Gastroesophageal sphincter (tissue), 3 donors: ENCODE results near the gene GANC.

Experiments
- EP300 ChIP-seq: sonication (generic); formaldehyde crosslinking; IDR thresholded peaks from one replicate; pipeline ENCODE4 v1.6.1; 2017; ENCODE audit warnings: antibody characterized with exemption, mild to moderate bottlenecking
- POLR2A ChIP-seq, 2 donors: fragments of 450-650 bp; IDR thresholded peaks; one replicate each; pipeline ENCODE4 v1.6.1; 2017; ENCODE audit warnings: antibody characterized with exemption in 2 of 2, mild to moderate bottlenecking in 2 of 2, moderate library complexity in 1 of 2
- POLR2AphosphoS5 ChIP-seq: sonication (generic); formaldehyde crosslinking; IDR thresholded peaks from one replicate; pipeline ENCODE4 v1.6.1; 2017; ENCODE audit warnings: antibody characterized with exemption
- TF ChIP-seq, protein P1 (sequence below), 4 experiments: fragments of 200-600 bp in 2 of 4; fragments of 450-650 bp in 2 of 4; sonication (generic) in 1 of 4; IDR thresholded peaks; one replicate each; pipeline ENCODE4 v1.5.1; 2017 to 2019; ENCODE audit warnings: antibody characterized with exemption in 4 of 4, mild to moderate bottlenecking in 2 of 4, moderate library complexity in 2 of 4

DNA sequence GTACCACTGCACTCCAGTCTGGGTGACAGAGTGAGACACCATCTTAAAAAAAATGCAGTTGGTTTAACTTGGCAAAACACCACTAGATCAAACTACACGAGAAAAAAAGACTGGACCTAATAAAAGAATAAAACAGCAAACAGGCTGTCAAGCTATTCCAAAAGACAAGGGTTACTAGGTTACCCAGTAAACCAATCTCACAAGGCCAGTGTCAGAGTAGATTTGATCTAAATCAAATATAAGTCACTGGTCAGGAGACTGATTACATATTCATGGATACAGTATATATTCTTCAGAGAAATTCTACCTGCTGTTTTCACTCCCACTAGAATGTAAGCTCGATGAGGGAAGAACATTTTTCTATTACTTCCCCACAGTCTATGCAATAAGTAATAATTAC lies 2.5 kb upstream of the GANC start:
- TF ChIP-seq, protein P1, sequence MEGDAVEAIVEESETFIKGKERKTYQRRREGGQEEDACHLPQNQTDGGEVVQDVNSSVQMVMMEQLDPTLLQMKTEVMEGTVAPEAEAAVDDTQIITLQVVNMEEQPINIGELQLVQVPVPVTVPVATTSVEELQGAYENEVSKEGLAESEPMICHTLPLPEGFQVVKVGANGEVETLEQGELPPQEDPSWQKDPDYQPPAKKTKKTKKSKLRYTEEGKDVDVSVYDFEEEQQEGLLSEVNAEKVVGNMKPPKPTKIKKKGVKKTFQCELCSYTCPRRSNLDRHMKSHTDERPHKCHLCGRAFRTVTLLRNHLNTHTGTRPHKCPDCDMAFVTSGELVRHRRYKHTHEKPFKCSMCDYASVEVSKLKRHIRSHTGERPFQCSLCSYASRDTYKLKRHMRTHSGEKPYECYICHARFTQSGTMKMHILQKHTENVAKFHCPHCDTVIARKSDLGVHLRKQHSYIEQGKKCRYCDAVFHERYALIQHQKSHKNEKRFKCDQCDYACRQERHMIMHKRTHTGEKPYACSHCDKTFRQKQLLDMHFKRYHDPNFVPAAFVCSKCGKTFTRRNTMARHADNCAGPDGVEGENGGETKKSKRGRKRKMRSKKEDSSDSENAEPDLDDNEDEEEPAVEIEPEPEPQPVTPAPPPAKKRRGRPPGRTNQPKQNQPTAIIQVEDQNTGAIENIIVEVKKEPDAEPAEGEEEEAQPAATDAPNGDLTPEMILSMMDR (IDR thresholded peaks at IDR 0.05) = no peak
- TF ChIP-seq POLR2A (IDR thresholded peaks at IDR 0.05) = no peak
- no peak for TF ChIP-seq POLR2AphosphoS5
- TF ChIP-seq EP300 = no peak
